ENCODE data around the gene ITGB4.
A peak's percentile ranks its signal among the peaks of the same experiment; 100 is the strongest.

ITGB4 gene

GRCh38 chr17:75731716-75732498 lies 10.6 kb downstream of the ITGB4 start:
- DNase-seq (ENCODE audit: low read depth), result no peak

GRCh38 chr17:75733471-75733870 lies 12.2 kb downstream of the ITGB4 start:
- no peak for DNase-seq (ENCODE audit: low read depth)

GRCh38 chr17:75734674-75735294 lies 13.5 kb downstream of the ITGB4 start:
- no peak for DNase-seq (ENCODE audit: low read depth)

GRCh38 chr17:75736173-75736835 lies 15.0 kb downstream of the ITGB4 start:
- no peak for DNase-seq (ENCODE audit: low read depth)

GRCh38 chr17:75737133-75737962 lies 16.1 kb downstream of the ITGB4 start:
- DNase-seq (ENCODE audit: low read depth), result no peak

GRCh38 chr17:75738218-75738802 lies 17.1 kb downstream of the ITGB4 start:
- DNase-seq (ENCODE audit: low read depth), result no peak

GRCh38 chr17:75739174-75739573 lies 17.9 kb downstream of the ITGB4 start:
- no peak for DNase-seq (ENCODE audit: low read depth)

GRCh38 chr17:75739801-75740200 lies 18.5 kb downstream of the ITGB4 start:
- no peak for DNase-seq (ENCODE audit: low read depth)

GRCh38 chr17:75740215-75740614 lies 19.0 kb downstream of the ITGB4 start:
- no peak for DNase-seq (ENCODE audit: low read depth)

- DNase-seq (ENCODE audit: low read depth), result no peak
Measured at GRCh38 chr17:75740631-75741077, 19.4 kb downstream of the ITGB4 start.

GRCh38 chr17:75742337-75742736 lies 21.1 kb downstream of the ITGB4 start:
- DNase-seq (ENCODE audit: low read depth), result no peak

GRCh38 chr17:75743625-75744206 lies 22.5 kb downstream of the ITGB4 start:
- no peak for DNase-seq (ENCODE audit: low read depth)

- no peak for DNase-seq (ENCODE audit: low read depth)
Measured at GRCh38 chr17:75748706-75749105, 27.4 kb downstream of the ITGB4 start.

GRCh38 chr17:75749545-75750389 lies 28.5 kb downstream of the ITGB4 start:
- DNase-seq (ENCODE audit: low read depth), result peak; percentile 91

GRCh38 chr17:75750661-75751423 lies 29.6 kb downstream of the ITGB4 start:
- no peak for DNase-seq (ENCODE audit: low read depth)

- DNase-seq (ENCODE audit: low read depth), result no peak
Measured at GRCh38 chr17:75751676-75752404, 30.6 kb downstream of the ITGB4 start.

- no peak for DNase-seq (ENCODE audit: low read depth)
Measured at GRCh38 chr17:75752405-75752709, 31.1 kb downstream of the ITGB4 start.

GRCh38 chr17:75752802-75753513 lies 31.7 kb downstream of the ITGB4 start:
- DNase-seq (ENCODE audit: low read depth), result no peak

All from stimulated activated CD8-positive, alpha-beta memory T cell treated with anti-CD3 and anti-CD28 coated beads, Interleukin-12 subunit alpha, Interleukin-12 subunit beta, amount 100 ng/mL, for 1 hour (primary cell).